Endothelial cell of umbilical vein (primary cell): Measurements from ENCODE around the gene CIZ1. TPM values are rescaled to one million over a fixed set of nuclear protein-coding genes. Genes with fewer than 3 reads are reported as not detected.

Experiments
- BruUV-seq: library from RNA; stranded (reverse); fragments of 400-500 nt; replicated peaks from 2 replicates; lab custom pipeline; 2021; lab: Mats Ljungman, UMichigan
- CTCF ChIA-PET: fragments of 300-600, 350-600 bp; sonication (Branson Sonifier 250); formaldehyde crosslinking; loops from one replicate; lab custom pipeline; 2021; ENCODE audit warnings: antibody characterized with exemption, inconsistent platforms; lab: Charles Lee
- POLR2A ChIA-PET: fragments of 300-600, 350-600 bp; sonication (Branson Sonifier 250); formaldehyde crosslinking; loops from one replicate; lab custom pipeline; 2021; ENCODE audit warnings: antibody characterized with exemption, inconsistent platforms; lab: Charles Lee
- DNase-seq: peaks from one replicate; pipeline ENCODE4 v3.0.0-alpha.2; 2011; ENCODE audit warnings: low read depth, low spot score
- FAIRE-seq: peaks from 2 replicates; lab custom pipeline; 2011; peaks lifted over from hg19 to GRCh38; lab: Jason Lieb, UNC
- H2AFZ ChIP-seq: 2 replicates; pipeline ENCODE4 v1.6.0; 2012; ENCODE audit warnings: low read depth, low read length, control low read depth, inconsistent platforms
- H3K27ac ChIP-seq: 2 replicates; pipeline ENCODE4 v1.5.1; 2011; ENCODE audit warnings: low read depth, mild to moderate bottlenecking, control low read depth, low read length, moderate library complexity; ENCODE audit not compliant: insufficient read depth
- H3K27me3 ChIP-seq, 2 experiments: 2 replicates each; pipeline versions ENCODE4 v1.6.0 to v1.6.1; 2011; ENCODE audit warnings: low read length in 2 of 2, mixed read lengths in 1 of 2; ENCODE audit not compliant: control insufficient read depth in 2 of 2, insufficient read depth in 2 of 2
- H3K36me3 ChIP-seq, 2 experiments: 2 replicates in 1 of 2; 3 replicates in 1 of 2; pipeline ENCODE4 v1.5.1; 2011; ENCODE audit warnings: low read length in 2 of 2, mild to moderate bottlenecking in 1 of 2, moderate library complexity in 1 of 2; ENCODE audit not compliant: control insufficient read depth in 2 of 2, insufficient read depth in 2 of 2; ENCODE audit errors: extremely low read depth in 1 of 2
- H3K4me1 ChIP-seq: 3 replicates; pipeline ENCODE4 v1.5.1; 2011; ENCODE audit warnings: mild to moderate bottlenecking, low read length; ENCODE audit not compliant: control insufficient read depth, insufficient read depth; ENCODE audit errors: extremely low read depth
- H3K4me2 ChIP-seq: 2 replicates; pipeline ENCODE4 v1.6.1; 2011; ENCODE audit warnings: low read length, control low read depth, mixed read lengths; ENCODE audit not compliant: insufficient read depth
- H3K4me3 ChIP-seq, 3 experiments: fragments of 200-600 bp in 1 of 3; sonication (generic), shearing (Covaris generic) in 1 of 3; replicated peaks in 1 of 3; 2 replicates each; pipeline ENCODE4 v1.5.1; 2011 to 2016; ENCODE audit warnings: control low read depth in 3 of 3, low read length in 3 of 3, mild to moderate bottlenecking in 2 of 3, inconsistent platforms in 1 of 3, low read depth in 1 of 3, moderate library complexity in 1 of 3; ENCODE audit not compliant: insufficient read depth in 1 of 3
- H3K79me2 ChIP-seq: 2 replicates; pipeline ENCODE4 v1.6.0; 2012; ENCODE audit warnings: low read length, inconsistent platforms; ENCODE audit not compliant: control insufficient read depth, insufficient read depth
- H3K9ac ChIP-seq: replicated peaks from 2 replicates; pipeline ENCODE3; 2011; ENCODE audit warnings: low read length, control low read depth; ENCODE audit not compliant: insufficient read depth; ENCODE audit errors: extremely low read depth
- H3K9me1 ChIP-seq: replicated peaks from 3 replicates; pipeline ENCODE4 v1.6.0; 2011; ENCODE audit warnings: mild to moderate bottlenecking, low read length; ENCODE audit not compliant: control insufficient read depth, insufficient read depth; ENCODE audit errors: extremely low read depth
- H3K9me3 ChIP-seq: replicated peaks from 2 replicates; pipeline ENCODE4 v1.5.1; 2012; ENCODE audit warnings: low read length, inconsistent platforms; ENCODE audit not compliant: control insufficient read depth, insufficient read depth
- H4K20me1 ChIP-seq: replicated peaks from 2 replicates; pipeline ENCODE3; 2011; ENCODE audit warnings: mild to moderate bottlenecking, low read length; ENCODE audit not compliant: control insufficient read depth, insufficient read depth; ENCODE audit errors: extremely low read depth
- EZH2 ChIP-seq: IDR thresholded peaks from 2 replicates; pipeline ENCODE4 v1.6.1; 2012; ENCODE audit warnings: borderline replicate concordance, low read depth, mild to moderate bottlenecking, moderate library complexity, low read length, inconsistent platforms; ENCODE audit not compliant: severe bottlenecking
- FOS ChIP-seq: IDR thresholded peaks from 2 replicates; pipeline ENCODE4 v1.6.1; 2011; ENCODE audit warnings: mild to moderate bottlenecking, low read length, moderate library complexity, borderline replicate concordance; ENCODE audit not compliant: insufficient read depth
- GATA2 ChIP-seq: IDR thresholded peaks from 2 replicates; pipeline ENCODE4 v1.7.0; 2011; ENCODE audit warnings: low read depth, mild to moderate bottlenecking, moderate library complexity, mixed read lengths, low read length; ENCODE audit not compliant: insufficient read length, insufficient read depth
- JUN ChIP-seq: IDR thresholded peaks from 2 replicates; pipeline ENCODE4 v1.6.1; 2011; ENCODE audit warnings: borderline replicate concordance, low read depth; ENCODE audit not compliant: insufficient read length, insufficient read depth
- MYC ChIP-seq: IDR thresholded peaks from one replicate; pipeline ENCODE4 v1.6.1; 2011; ENCODE audit warnings: mild to moderate bottlenecking, low read depth, low read length
- POLR2A ChIP-seq: IDR thresholded peaks from 2 replicates; pipeline ENCODE4 v1.6.1; 2012; ENCODE audit warnings: low read depth, mild to moderate bottlenecking, control low read depth, low read length
- POLR2AphosphoS5 ChIP-seq: IDR thresholded peaks from 2 replicates; pipeline ENCODE4 v1.6.1; 2012; ENCODE audit warnings: low read depth, mild to moderate bottlenecking, control low read depth, low read length, moderate library complexity; ENCODE audit not compliant: insufficient read depth
- dilution Hi-C: fragments of 300-500 bp; cut with MboI; formaldehyde crosslinking; loops from one replicate; pipeline ENCODE4 v1.15.0; 2019; ENCODE audit warnings: low sequenced_read_pairs; ENCODE audit not compliant: extremely low pct_ligation_motif_present
- intact Hi-C: fragments of 100-400 bp; cut with micrococcal nuclease; formaldehyde crosslinking; loops from one replicate; pipeline ENCODE4 v1.10.0; 2022
- polyA plus RNA-seq, 4 experiments: library from polyadenylated mRNA; depleted of rRNA in 3 of 4; stranded (reverse) in 3 of 4; unstranded in 1 of 4; fragments of >200 nt; gene quantifications; 2 replicates each; pipeline versions ENCODE4 v1.2.1 to v1.2.3, GENCODE V29; 2011 to 2012; ENCODE audit warnings: missing spikeins in 1 of 4
- total RNA-seq: library from RNA; stranded (reverse); gene quantifications from 2 replicates; pipeline ENCODE4 v1.2.3, GENCODE V29; 2021
- TF ChIP-seq, protein P1 (sequence below): IDR thresholded peaks from 2 replicates; pipeline ENCODE4 v1.6.1; 2011; ENCODE audit not compliant: insufficient read depth, insufficient read length
- TF ChIP-seq, protein P2 (sequence below), 2 donors: IDR thresholded peaks; 1 replicate in 1 of 2; 2 replicates in 1 of 2; pipeline ENCODE4 v1.5.1; 2011; ENCODE audit warnings: low read length in 2 of 2, mild to moderate bottlenecking in 2 of 2, moderate library complexity in 2 of 2, control low read depth in 1 of 2, inconsistent platforms in 1 of 2, low read depth in 1 of 2; ENCODE audit not compliant: insufficient read depth in 1 of 2; ENCODE audit errors: extremely low read depth in 1 of 2

CIZ1 gene
- total and polyA plus RNA-seq, 2 donors (not counting 3 experiments of a cell fraction or from before 2014, with no cell fraction given): 88.3 to 150 TPM

DNA sequence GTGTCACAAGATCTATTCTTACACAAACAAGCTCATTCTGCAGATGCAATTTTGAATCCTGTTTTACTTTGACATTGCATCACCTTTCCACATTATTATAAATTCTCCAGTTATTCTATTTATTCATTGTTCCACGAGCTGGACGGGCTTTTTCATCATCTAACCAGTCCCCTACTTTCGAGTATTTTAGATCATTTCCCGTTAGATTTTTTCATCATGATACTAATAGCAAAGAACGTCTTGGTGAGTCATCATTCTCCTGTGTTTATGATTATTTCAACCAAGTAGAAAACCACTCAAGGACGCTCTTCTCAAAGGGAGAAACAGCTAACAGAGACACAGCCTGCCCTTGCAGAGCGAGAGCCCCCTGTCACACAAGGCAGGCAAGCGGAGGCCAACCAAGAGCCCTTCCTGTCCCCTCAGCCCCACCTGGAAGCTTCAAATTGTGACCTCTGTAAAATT is 16.2 kb downstream of the CIZ1 start:
- no peak for TF ChIP-seq EZH2
- TF ChIP-seq JUN: peak; percentile 18
- no peak overlapping the region for H3K9ac ChIP-seq
- dilution Hi-C loops (no loop called here), intact Hi-C loops (no loop called here)
- no TSS peak for BruUV-seq
- no peaks in the 10 kb centered on the region for H3K9me1 ChIP-seq
- no peaks in the 10 kb centered on the region for H3K27me3 ChIP-seq
- FAIRE-seq (no peak), DNase-seq (no peak)
- POLR2A ChIA-PET: interaction anchor here (0.7 kb wide), 1 partner anchor 47 kb away, joined by 3 read pairs; no protein-coding TSS in a partner anchor
- H4K20me1 ChIP-seq: no peaks in the 10 kb centered on the region
- H3K27ac ChIP-seq: no peak overlapping the region
- CTCF ChIA-PET: interaction anchor here (0.9 kb wide), 1 partner anchor 16 kb away, joined by 4 read pairs; the partner anchor contains the start of gene CIZ1
- H3K79me2 ChIP-seq: no peaks in the 10 kb centered on the region
- H3K36me3 ChIP-seq: peaks cover 25 to 44% of the 10 kb centered on the region in 2 experiments
- no peaks in the 10 kb centered on the region for H3K9me3 ChIP-seq
- no peak overlapping the region for H3K4me2 ChIP-seq
- H3K4me3 ChIP-seq: no peak overlapping the region
- H2AFZ ChIP-seq: no peak overlapping the region
- H3K4me1 ChIP-seq: no peaks in the 10 kb centered on the region

DNA sequence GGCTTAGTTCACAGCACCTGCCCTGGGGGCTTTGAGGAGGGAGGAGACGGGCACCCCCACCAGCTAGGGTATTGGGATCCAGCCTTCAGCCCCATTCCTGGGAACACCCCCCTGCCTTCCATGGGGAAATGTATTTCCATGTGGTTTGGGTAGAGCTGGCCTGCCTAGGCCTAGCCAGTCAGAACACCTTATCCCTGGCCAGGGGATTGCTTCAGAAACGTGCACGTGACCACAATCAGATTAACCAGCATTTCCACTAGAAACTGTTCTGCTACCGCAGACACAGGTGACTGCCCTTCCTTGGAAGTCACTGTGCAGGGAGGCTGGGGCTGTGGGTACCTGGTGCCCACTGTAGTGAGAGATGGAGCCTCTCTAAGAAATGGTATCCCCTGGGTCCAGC is 17.3 kb downstream of the CIZ1 start:
- H3K9ac ChIP-seq: no peak overlapping the region
- H3K4me1 ChIP-seq: no peaks in the 10 kb centered on the region
- H3K9me1 ChIP-seq: no peaks in the 10 kb centered on the region
- no peak overlapping the region for H3K4me2 ChIP-seq
- dilution Hi-C loops: no loop called here
- FAIRE-seq (no peak), DNase-seq (no peak)
- H3K27me3 ChIP-seq: no peaks in the 10 kb centered on the region
- H3K79me2 ChIP-seq: no peaks in the 10 kb centered on the region
- no peaks in the 10 kb centered on the region for H3K9me3 ChIP-seq
- no peak overlapping the region for H2AFZ ChIP-seq
- no peaks in the 10 kb centered on the region for H4K20me1 ChIP-seq
- ChIA-PET CTCF (no interaction called here), POLR2A (no interaction called here)
- BruUV-seq: no TSS peak
- no peak overlapping the region for H3K27ac ChIP-seq
- TF ChIP-seq, protein P1, sequence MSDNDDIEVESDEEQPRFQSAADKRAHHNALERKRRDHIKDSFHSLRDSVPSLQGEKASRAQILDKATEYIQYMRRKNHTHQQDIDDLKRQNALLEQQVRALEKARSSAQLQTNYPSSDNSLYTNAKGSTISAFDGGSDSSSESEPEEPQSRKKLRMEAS: no peak
- TF ChIP-seq GATA2 (no peak), MYC (no peak), POLR2AphosphoS5 (no peak), JUN (no peak), EZH2 (no peak), POLR2A (no peak), FOS (no peak)
- TF ChIP-seq, protein P2, sequence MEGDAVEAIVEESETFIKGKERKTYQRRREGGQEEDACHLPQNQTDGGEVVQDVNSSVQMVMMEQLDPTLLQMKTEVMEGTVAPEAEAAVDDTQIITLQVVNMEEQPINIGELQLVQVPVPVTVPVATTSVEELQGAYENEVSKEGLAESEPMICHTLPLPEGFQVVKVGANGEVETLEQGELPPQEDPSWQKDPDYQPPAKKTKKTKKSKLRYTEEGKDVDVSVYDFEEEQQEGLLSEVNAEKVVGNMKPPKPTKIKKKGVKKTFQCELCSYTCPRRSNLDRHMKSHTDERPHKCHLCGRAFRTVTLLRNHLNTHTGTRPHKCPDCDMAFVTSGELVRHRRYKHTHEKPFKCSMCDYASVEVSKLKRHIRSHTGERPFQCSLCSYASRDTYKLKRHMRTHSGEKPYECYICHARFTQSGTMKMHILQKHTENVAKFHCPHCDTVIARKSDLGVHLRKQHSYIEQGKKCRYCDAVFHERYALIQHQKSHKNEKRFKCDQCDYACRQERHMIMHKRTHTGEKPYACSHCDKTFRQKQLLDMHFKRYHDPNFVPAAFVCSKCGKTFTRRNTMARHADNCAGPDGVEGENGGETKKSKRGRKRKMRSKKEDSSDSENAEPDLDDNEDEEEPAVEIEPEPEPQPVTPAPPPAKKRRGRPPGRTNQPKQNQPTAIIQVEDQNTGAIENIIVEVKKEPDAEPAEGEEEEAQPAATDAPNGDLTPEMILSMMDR (IDR thresholded peaks at IDR 0.05; ENCODE audit: extremely low read depth in 1 of 2, insufficient read depth in 1 of 2, low read depth in 1 of 2, low read length in 2 of 2): no peak
- H3K36me3 ChIP-seq: peaks cover 23 to 48% of the 10 kb centered on the region in 2 experiments
- H3K4me3 ChIP-seq: no peak overlapping the region
- intact Hi-C loops: no loop called here
